GM12878 (cell line): ENCODE measurements around the gene NKAIN2. TPM values are rescaled to one million over a fixed set of nuclear protein-coding genes. Genes with fewer than 3 reads are reported as not detected.

Experiments used
- ATAC-seq: fragments of 200-7000 bp; cut with Tn5 transposase; 3 replicates; pipeline ENCODE4 v1.9.1; 2020; ENCODE audit warnings: mild to moderate bottlenecking, moderate library complexity
- BruUV-seq: library from RNA; stranded (reverse); fragments of 400-500 nt; replicated peaks from 2 replicates; lab custom pipeline; 2021; lab: Mats Ljungman, UMichigan
- CTCF ChIA-PET: fragments of 300-600 bp; sonication (Branson Sonifier 250); formaldehyde crosslinking; extraction: SDS; loops from one replicate; lab custom pipeline; 2021; ENCODE audit warnings: inconsistent platforms; lab: Yijun Ruan, JAX
- POLR2A ChIA-PET: fragments of 350-600 bp; formaldehyde crosslinking; extraction: SDS; loops from one replicate; lab custom pipeline; 2021; ENCODE audit warnings: inconsistent platforms; lab: Charles Lee
- RAD21 ChIA-PET: fragments of 300-600 bp; sonication (Branson Sonifier 250); formaldehyde crosslinking; loops from one replicate; lab custom pipeline; 2023; ENCODE audit warnings: antibody characterized with exemption; ENCODE audit not compliant: unreplicated experiment; lab: Charles Lee
- SMC1A ChIA-PET: fragments of 300-600 bp; sonication (Branson Sonifier 250); formaldehyde crosslinking; loops from one replicate; lab custom pipeline; 2023; ENCODE audit not compliant: unreplicated experiment, uncharacterized antibody; lab: Charles Lee
- DNase-seq: peaks from one replicate; pipeline ENCODE4 v3.0.0-alpha.2; 2011; ENCODE audit warnings: low read depth, low spot score
- FAIRE-seq: peaks from 3 replicates; lab custom pipeline; 2011; peaks lifted over from hg19 to GRCh38; lab: Jason Lieb, UNC
- H2AFZ ChIP-seq: 2 replicates; pipeline ENCODE4 v1.6.0; 2011; ENCODE audit warnings: low read depth, low read length, control low read depth; ENCODE audit not compliant: control insufficient read depth
- H3K27ac ChIP-seq: 2 replicates; pipeline ENCODE4 v1.5.1; 2011; ENCODE audit warnings: control low read depth; ENCODE audit not compliant: control insufficient read depth, insufficient read depth
- H3K27me3 ChIP-seq, 2 experiments: replicated peaks in 1 of 2; 2 replicates each; pipeline versions ENCODE4 v1.6.0 to v1.6.1; 2011; ENCODE audit warnings: low read length in 1 of 2; ENCODE audit not compliant: control insufficient read depth in 2 of 2, insufficient read depth in 2 of 2
- H3K36me3 ChIP-seq, 2 experiments: 2 replicates each; pipeline ENCODE4 v1.5.1; 2011; ENCODE audit warnings: low read length in 1 of 2; ENCODE audit not compliant: control insufficient read depth in 2 of 2, insufficient read depth in 2 of 2
- H3K4me1 ChIP-seq: 2 replicates; pipeline ENCODE4 v1.6.1; 2011; ENCODE audit warnings: mild to moderate bottlenecking, low read length, moderate library complexity, mixed read lengths; ENCODE audit not compliant: control insufficient read depth, insufficient read depth
- H3K4me2 ChIP-seq: 2 replicates; pipeline ENCODE4 v1.6.0; 2011; ENCODE audit warnings: control low read depth; ENCODE audit not compliant: control insufficient read depth, insufficient read depth
- H3K4me3 ChIP-seq: fragments of 200-600 bp; sonication (generic); 2 replicates; pipeline ENCODE4 v1.5.1; 2016
- H3K79me2 ChIP-seq: 2 replicates; pipeline ENCODE4 v1.6.0; 2011; ENCODE audit warnings: low read length; ENCODE audit not compliant: control insufficient read depth, insufficient read depth
- H3K9ac ChIP-seq: 2 replicates; pipeline ENCODE4 v1.8.0; 2011; ENCODE audit warnings: low read length, control low read depth, mixed read lengths; ENCODE audit not compliant: control insufficient read depth, insufficient read depth
- H3K9me3 ChIP-seq: replicated peaks from 3 replicates; pipeline ENCODE4 v1.5.1; 2011; ENCODE audit warnings: mild to moderate bottlenecking, low read length; ENCODE audit not compliant: control insufficient read depth, insufficient read depth
- H4K20me1 ChIP-seq: 2 replicates; pipeline ENCODE4 v1.6.0; 2011; ENCODE audit not compliant: control insufficient read depth, insufficient read depth
- FOXK2 ChIP-seq: fragments of 450-650 bp; IDR thresholded peaks from 2 replicates; pipeline ENCODE4 v1.6.1; 2017; ENCODE audit warnings: mild to moderate bottlenecking, moderate library complexity
- FOXM1 ChIP-seq: IDR thresholded peaks from 2 replicates; pipeline ENCODE4 v1.6.1; 2012; ENCODE audit warnings: low read depth, mild to moderate bottlenecking, inconsistent platforms, low read length, moderate library complexity
- SMC3 ChIP-seq: IDR thresholded peaks from 2 replicates; pipeline ENCODE4 v1.6.1; 2011; ENCODE audit warnings: low read length, improper control_type of control experiment, borderline replicate concordance
- WRNIP1 ChIP-seq: IDR thresholded peaks from 2 replicates; pipeline ENCODE4 v1.6.1; 2011; ENCODE audit warnings: low read depth, low read length, improper control_type of control experiment, borderline replicate concordance
- YBX1 ChIP-seq: fragments of 450-650 bp; IDR thresholded peaks from 2 replicates; pipeline ENCODE4 v1.6.1; 2016; ENCODE audit warnings: antibody characterized with exemption
- WGBS: methylation state at CpG from one replicate; pipeline ENCODE4 v1.1.6; 2016; ENCODE audit warnings: low lambda C conversion rate; ENCODE audit not compliant: insufficient replicate concordance, insufficient coverage; ENCODE audit errors: missing lambda C conversion rate; 5-methylcytosine and 5-hydroxymethylcytosine counted together
- in situ Hi-C: fragments of 300-500 bp; cut with MboI; formaldehyde crosslinking; loops from 9 replicates; pipeline ENCODE4 v1.14.3; 2018; ENCODE audit warnings: mixed read lengths
- intact Hi-C: fragments of 100-400 bp; cut with micrococcal nuclease; formaldehyde crosslinking; loops from one replicate; pipeline ENCODE4 v1.14.2; 2022; ENCODE audit not compliant: unreplicated experiment
- polyA plus RNA-seq, 11 experiments: library from polyadenylated mRNA; depleted of rRNA in 4 of 11; unstranded in 6 of 11; stranded (reverse) in 5 of 11; fragments of >200 nt; fragmentation: Nextera tagmentation in 4 of 11; fragmentation: Illumina TruSeq in 1 of 11; extraction: Ambion mirVana in 4 of 11; extraction: Trizol in 1 of 11; gene quantifications; 1 replicate in 1 of 11; 2 replicates in 10 of 11; pipeline versions ENCODE4 v1.2.1 to v1.2.3, GENCODE V29; 2011 to 2016; ENCODE audit warnings: inconsistent platforms in 2 of 11, missing spikeins in 2 of 11, low read depth in 1 of 11
- total RNA-seq, 4 experiments: library from RNA; depleted of rRNA in 3 of 4; stranded (reverse); fragments of >200 nt in 3 of 4; fragmentation: Illumina TruSeq in 1 of 4; extraction: Trizol in 1 of 4; gene quantifications; 2 replicates each; pipeline versions ENCODE4 v1.2.1 to v1.2.3, GENCODE V29; 2013 to 2021
- TF ChIP-seq, protein P1 (sequence below): IDR thresholded peaks from 2 replicates; pipeline ENCODE4 v1.6.1; 2012; ENCODE audit warnings: improper control_type of control experiment, low read depth, low read length; ENCODE audit not compliant: insufficient replicate concordance

NKAIN2 gene
- total and polyA plus RNA-seq, 10 of the 15 experiments (the other 5 are each of a cell fraction or from before 2014, with no cell fraction given), result not detected

DNA sequence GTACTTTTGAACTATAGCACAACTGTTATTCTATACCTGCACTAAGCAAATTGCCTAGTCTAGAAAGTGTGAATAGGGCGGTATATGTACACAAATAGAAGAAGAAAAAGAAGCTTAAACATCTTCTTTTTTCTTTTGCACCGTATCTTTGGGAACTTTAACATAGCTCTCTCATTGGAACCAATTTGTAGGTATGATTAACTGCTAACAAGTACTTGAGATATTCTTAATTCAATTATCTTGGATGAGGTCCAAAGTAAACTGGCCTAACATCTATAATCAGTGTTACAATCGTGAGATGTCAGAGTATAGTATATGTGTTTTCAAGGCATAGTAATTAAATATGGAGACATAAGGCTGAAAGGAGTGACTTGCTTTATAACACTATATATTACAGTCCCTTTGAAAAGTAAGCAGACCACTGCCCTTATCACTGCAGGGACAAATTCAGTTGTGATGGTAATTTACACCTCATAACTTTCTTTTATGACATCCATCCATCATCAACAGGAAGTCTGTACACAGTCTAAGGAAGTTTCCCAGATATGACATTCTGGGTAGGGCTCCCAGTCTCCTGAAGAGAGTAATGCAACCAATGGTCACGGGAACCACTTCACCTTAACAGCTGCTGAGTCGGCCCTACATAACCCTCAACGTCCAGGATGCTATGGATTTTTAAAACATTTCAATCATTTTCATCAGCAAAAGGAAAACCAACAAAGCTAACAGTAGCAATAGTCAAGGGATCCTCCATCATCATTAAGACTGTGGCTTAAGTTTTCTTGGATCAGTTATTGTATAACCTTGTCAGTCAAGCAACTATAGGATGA lies 37.6 kb downstream of the NKAIN2 start:
- SMC1A ChIA-PET, result no interaction called here
- CTCF ChIA-PET, result no interaction called here
- RAD21 ChIA-PET, result no interaction called here
- Histone ChIP-seq H3K27me3 (no peaks in the 10 kb centered on the region), H4K20me1 (no peaks in the 10 kb centered on the region), H3K36me3 (no peaks in the 10 kb centered on the region), H3K9me3 (no peaks in the 10 kb centered on the region), H3K4me1 (no peaks in the 10 kb centered on the region), H3K9ac (no peak overlapping the region), H3K4me3 (no peak overlapping the region), H3K79me2 (no peaks in the 10 kb centered on the region), H2AFZ (no peak overlapping the region), H3K4me2 (no peak overlapping the region), H3K27ac (no peak overlapping the region)
- WGBS, result 20% methylated on average over 6 of the region's 6 CpGs
- intact Hi-C loops, result no loop called here
- ATAC-seq (no peak), DNase-seq (no peak), FAIRE-seq (no peak)
- TF ChIP-seq FOXM1, result no peak
- TF ChIP-seq YBX1, result no peak
- TF ChIP-seq, protein P1, sequence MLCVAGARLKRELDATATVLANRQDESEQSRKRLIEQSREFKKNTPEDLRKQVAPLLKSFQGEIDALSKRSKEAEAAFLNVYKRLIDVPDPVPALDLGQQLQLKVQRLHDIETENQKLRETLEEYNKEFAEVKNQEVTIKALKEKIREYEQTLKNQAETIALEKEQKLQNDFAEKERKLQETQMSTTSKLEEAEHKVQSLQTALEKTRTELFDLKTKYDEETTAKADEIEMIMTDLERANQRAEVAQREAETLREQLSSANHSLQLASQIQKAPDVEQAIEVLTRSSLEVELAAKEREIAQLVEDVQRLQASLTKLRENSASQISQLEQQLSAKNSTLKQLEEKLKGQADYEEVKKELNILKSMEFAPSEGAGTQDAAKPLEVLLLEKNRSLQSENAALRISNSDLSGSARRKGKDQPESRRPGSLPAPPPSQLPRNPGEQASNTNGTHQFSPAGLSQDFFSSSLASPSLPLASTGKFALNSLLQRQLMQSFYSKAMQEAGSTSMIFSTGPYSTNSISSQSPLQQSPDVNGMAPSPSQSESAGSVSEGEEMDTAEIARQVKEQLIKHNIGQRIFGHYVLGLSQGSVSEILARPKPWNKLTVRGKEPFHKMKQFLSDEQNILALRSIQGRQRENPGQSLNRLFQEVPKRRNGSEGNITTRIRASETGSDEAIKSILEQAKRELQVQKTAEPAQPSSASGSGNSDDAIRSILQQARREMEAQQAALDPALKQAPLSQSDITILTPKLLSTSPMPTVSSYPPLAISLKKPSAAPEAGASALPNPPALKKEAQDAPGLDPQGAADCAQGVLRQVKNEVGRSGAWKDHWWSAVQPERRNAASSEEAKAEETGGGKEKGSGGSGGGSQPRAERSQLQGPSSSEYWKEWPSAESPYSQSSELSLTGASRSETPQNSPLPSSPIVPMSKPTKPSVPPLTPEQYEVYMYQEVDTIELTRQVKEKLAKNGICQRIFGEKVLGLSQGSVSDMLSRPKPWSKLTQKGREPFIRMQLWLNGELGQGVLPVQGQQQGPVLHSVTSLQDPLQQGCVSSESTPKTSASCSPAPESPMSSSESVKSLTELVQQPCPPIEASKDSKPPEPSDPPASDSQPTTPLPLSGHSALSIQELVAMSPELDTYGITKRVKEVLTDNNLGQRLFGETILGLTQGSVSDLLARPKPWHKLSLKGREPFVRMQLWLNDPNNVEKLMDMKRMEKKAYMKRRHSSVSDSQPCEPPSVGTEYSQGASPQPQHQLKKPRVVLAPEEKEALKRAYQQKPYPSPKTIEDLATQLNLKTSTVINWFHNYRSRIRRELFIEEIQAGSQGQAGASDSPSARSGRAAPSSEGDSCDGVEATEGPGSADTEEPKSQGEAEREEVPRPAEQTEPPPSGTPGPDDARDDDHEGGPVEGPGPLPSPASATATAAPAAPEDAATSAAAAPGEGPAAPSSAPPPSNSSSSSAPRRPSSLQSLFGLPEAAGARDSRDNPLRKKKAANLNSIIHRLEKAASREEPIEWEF, result no peak
- TF ChIP-seq WRNIP1, result no peak
- TF ChIP-seq FOXK2, result no peak
- no peak for TF ChIP-seq SMC3
- POLR2A ChIA-PET, result no interaction called here
- no TSS peak for BruUV-seq
- in situ Hi-C loops, result no loop called here
